AG04450 (cell line): ENCODE measurements around the gene ALG5. TPM values are rescaled to one million over a fixed set of nuclear protein-coding genes. Genes with fewer than 3 reads are reported as not detected.

Experiments used
- CTCF ChIA-PET: fragments of 300-600, 350-600 bp; formaldehyde crosslinking; extraction: SDS; loops from one replicate; lab custom pipeline; 2022; ENCODE audit warnings: antibody characterized with exemption, inconsistent platforms; lab: Charles Lee
- POLR2A ChIA-PET: fragments of 350-600 bp; formaldehyde crosslinking; extraction: SDS; loops from one replicate; lab custom pipeline; 2021; ENCODE audit warnings: antibody characterized with exemption, inconsistent platforms; lab: Yijun Ruan, JAX
- DNase-seq: peaks from one replicate; pipeline ENCODE4 v3.0.0-alpha.2; 2011; ENCODE audit warnings: low read depth, low spot score
- H3K27ac ChIP-seq: one replicate; pipeline ENCODE4 v1.5.1; 2012; ENCODE audit warnings: low read depth, low read length, control low read depth
- H3K27me3 ChIP-seq: one replicate; pipeline ENCODE4 v1.6.0; 2012; ENCODE audit warnings: low read length; ENCODE audit not compliant: control insufficient read depth, insufficient read depth
- H3K4me3 ChIP-seq: 2 replicates; pipeline ENCODE4 v1.5.1; 2011; ENCODE audit warnings: mild to moderate bottlenecking, low read depth, low read length, control low read depth
- H3K9me3 ChIP-seq: 2 replicates; pipeline ENCODE4 v1.5.1; 2012; ENCODE audit warnings: low read length; ENCODE audit not compliant: control insufficient read depth, insufficient read depth
- polyA plus RNA-seq: library from polyadenylated mRNA; depleted of rRNA; stranded (reverse); fragments of >200 nt; gene quantifications from 2 replicates; pipeline ENCODE4 v1.2.3, GENCODE V29; 2011
- TF ChIP-seq, protein P1 (sequence below): IDR thresholded peaks from 2 replicates; pipeline ENCODE4 v1.5.1; 2011; ENCODE audit warnings: low read depth, low read length, control low read depth, inconsistent platforms

Gene ALG5
- polyA plus RNA-seq, 1 experiment, result 51.6 TPM

DNA sequence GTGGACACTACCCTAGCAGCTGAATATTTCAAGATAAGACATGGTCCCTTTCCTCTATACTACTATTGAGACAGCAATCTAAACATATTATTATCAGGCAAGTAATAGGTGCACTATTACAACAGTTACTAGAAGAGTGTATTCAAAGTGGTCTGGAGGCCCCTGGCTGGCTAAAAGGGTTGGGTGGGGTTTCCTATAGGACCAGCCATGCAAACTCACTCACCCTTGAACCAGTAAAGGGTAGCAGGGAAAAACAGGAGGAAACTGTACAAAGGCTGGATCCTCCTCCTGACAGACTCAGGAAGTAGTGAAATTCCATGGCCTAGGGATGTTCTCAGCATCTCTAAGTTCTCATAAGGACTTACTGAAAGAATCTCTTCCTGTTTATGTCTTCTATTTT is 86.8 kb downstream of the ALG5 start:
- ChIA-PET POLR2A (no interaction called here), CTCF (no interaction called here)
- H3K27me3 ChIP-seq, result no peaks in the 10 kb centered on the region
- TF ChIP-seq, protein P1, sequence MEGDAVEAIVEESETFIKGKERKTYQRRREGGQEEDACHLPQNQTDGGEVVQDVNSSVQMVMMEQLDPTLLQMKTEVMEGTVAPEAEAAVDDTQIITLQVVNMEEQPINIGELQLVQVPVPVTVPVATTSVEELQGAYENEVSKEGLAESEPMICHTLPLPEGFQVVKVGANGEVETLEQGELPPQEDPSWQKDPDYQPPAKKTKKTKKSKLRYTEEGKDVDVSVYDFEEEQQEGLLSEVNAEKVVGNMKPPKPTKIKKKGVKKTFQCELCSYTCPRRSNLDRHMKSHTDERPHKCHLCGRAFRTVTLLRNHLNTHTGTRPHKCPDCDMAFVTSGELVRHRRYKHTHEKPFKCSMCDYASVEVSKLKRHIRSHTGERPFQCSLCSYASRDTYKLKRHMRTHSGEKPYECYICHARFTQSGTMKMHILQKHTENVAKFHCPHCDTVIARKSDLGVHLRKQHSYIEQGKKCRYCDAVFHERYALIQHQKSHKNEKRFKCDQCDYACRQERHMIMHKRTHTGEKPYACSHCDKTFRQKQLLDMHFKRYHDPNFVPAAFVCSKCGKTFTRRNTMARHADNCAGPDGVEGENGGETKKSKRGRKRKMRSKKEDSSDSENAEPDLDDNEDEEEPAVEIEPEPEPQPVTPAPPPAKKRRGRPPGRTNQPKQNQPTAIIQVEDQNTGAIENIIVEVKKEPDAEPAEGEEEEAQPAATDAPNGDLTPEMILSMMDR, result no peak
- DNase-seq, result no peak
- H3K4me3 ChIP-seq, result no peak overlapping the region
- no peak overlapping the region for H3K27ac ChIP-seq
- no peaks in the 10 kb centered on the region for H3K9me3 ChIP-seq

DNA sequence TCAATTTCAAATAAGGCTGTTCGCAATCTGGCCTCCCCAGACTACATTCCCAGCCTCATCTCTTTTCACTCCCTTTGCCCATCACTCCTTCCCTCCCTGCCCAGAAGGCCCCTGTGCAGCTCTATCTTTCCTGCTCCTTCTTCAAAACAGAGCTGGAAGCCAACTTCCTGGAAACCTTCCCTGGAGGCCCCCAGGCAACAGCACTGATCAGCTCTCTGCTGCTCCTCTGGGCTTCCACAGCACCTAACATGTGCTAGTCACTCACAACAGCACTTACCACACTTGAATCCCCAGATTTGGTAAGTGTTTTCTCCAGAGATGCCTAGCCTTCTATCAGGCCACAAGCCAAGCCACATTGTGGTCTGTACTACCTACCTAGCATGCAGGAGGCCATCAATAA is 88.6 kb downstream of the ALG5 start:
- H3K4me3 ChIP-seq, result no peak overlapping the region
- no peaks in the 10 kb centered on the region for H3K27me3 ChIP-seq
- no peaks in the 10 kb centered on the region for H3K9me3 ChIP-seq
- no peak overlapping the region for H3K27ac ChIP-seq
- ChIA-PET CTCF (no interaction called here), POLR2A (no interaction called here)
- TF ChIP-seq, protein P1, result no peak
- DNase-seq, result no peak

DNA sequence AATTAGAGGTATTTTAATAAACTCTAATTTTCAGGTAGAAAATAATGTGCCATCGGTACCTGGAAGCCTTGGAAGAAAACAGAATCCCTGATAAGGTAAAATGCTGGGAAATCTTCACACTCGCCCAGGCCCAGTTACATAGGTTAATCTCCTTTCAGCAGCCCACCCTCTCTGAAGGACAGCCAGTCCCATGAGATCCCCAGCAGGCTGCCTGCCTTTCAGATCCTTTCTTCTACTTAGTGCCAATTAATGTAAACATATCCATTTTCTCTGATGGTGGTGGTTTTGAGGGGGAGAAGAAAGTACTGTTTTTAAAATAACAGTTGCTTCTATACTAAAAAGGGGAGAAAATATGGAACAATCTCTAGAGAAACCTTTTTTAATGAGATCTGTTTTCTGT is 91.3 kb downstream of the ALG5 start:
- H3K27me3 ChIP-seq, result no peaks in the 10 kb centered on the region
- no peaks in the 10 kb centered on the region for H3K9me3 ChIP-seq
- CTCF ChIA-PET, result no interaction called here
- no peak overlapping the region for H3K27ac ChIP-seq
- POLR2A ChIA-PET, result no interaction called here
- no peak overlapping the region for H3K4me3 ChIP-seq
- no peak for DNase-seq
- TF ChIP-seq, protein P1, result no peak

DNA sequence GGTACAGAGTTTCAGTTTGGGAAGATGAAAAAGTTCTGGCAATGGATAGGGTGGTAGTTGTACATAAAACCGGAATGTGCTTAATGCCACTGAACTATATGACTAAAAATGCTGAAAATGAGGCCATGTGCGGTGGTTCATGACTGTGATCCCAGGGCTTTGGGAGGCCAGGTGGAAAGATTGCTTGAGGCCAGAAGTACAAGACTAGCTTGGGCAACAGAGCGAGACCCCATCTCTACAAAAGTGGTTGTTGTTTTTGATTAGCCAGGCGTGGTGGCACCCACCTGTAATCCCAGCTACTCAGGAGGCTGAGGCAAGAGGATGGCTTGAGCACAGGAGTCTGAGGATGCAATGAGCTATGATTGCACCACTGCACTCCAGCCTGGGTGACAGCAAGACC is 91.9 kb downstream of the ALG5 start:
- ChIA-PET CTCF (no interaction called here), POLR2A (no interaction called here)
- no peak for DNase-seq
- no peaks in the 10 kb centered on the region for H3K27me3 ChIP-seq
- TF ChIP-seq, protein P1, result no peak
- no peak overlapping the region for H3K4me3 ChIP-seq
- no peak overlapping the region for H3K27ac ChIP-seq
- no peaks in the 10 kb centered on the region for H3K9me3 ChIP-seq

DNA sequence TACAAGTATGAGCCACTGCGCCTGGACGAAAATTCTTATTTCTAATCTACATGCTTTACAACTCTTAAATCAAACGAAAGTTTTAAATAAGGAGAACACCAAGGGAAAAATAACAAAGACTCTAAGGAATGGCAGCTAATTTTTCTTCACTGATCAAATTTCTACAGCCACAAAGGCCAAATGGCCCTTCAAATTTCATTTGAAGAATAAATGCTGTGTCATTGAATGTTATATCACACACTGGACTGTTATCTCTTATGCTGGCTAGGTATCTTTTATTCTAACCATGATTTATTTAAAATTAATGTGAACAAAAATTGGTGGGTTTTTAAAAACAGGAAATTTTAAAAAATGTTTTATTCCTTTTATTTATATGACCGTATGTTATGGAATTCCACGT is 93.2 kb downstream of the ALG5 start:
- H3K4me3 ChIP-seq, result no peak overlapping the region
- TF ChIP-seq, protein P1, result no peak
- ChIA-PET CTCF (interaction anchor here (0.6 kb wide), 1 partner anchor 9 kb away, joined by 3 read pairs; no protein-coding TSS in a partner anchor), POLR2A (no interaction called here)
- DNase-seq, result no peak
- no peaks in the 10 kb centered on the region for H3K9me3 ChIP-seq
- no peak overlapping the region for H3K27ac ChIP-seq
- no peaks in the 10 kb centered on the region for H3K27me3 ChIP-seq
